Vagina (tissue), 2 donors: Measurements from ENCODE around the gene LAMP5. TPM values are rescaled to one million over a fixed set of nuclear protein-coding genes. Genes with fewer than 3 reads are reported as not detected.

Experiments used
- DNase-seq, 2 donors: peaks; one replicate each; pipeline ENCODE4 v3.0.0-alpha.2; 2017; ENCODE audit errors: extremely low spot score in 2 of 2
- H3K27ac ChIP-seq: fragments of 200-600 bp; sonication (generic); one replicate; pipeline ENCODE4 v1.5.1; 2019
- H3K27me3 ChIP-seq: fragments of 200-600 bp; sonication (generic); one replicate; pipeline ENCODE4 v1.5.1; 2019
- H3K36me3 ChIP-seq, 2 donors: fragments of 200-600 bp; sonication (generic); one replicate each; pipeline ENCODE4 v1.5.1; 2017 to 2019
- H3K4me1 ChIP-seq: fragments of 200-600 bp; sonication (generic); one replicate; pipeline ENCODE4 v1.5.1; 2019
- H3K4me3 ChIP-seq, 2 donors: fragments of 200-600 bp; sonication (generic); 1 replicate in 1 of 2; 2 replicates in 1 of 2; pipeline ENCODE4 v1.5.1; 2016 to 2019
- H3K9me3 ChIP-seq: fragments of 200-600 bp; sonication (generic); one replicate; pipeline ENCODE4 v1.5.1; 2019
- CTCF ChIP-seq, 3 experiments: fragments of 450-650 bp in 2 of 3; fragments of 200-600 bp in 1 of 3; sonication (generic) in 1 of 3; IDR thresholded peaks; one replicate each; pipeline ENCODE4 v1.5.1; 2017 to 2019; ENCODE audit warnings: antibody characterized with exemption in 3 of 3, mild to moderate bottlenecking in 2 of 3, moderate library complexity in 2 of 3
- POLR2A ChIP-seq, 2 donors: fragments of 450-650 bp; IDR thresholded peaks; one replicate each; pipeline ENCODE4 v1.6.1; 2017; ENCODE audit warnings: antibody characterized with exemption in 2 of 2, mild to moderate bottlenecking in 2 of 2, moderate library complexity in 2 of 2
- POLR2AphosphoS5 ChIP-seq, 2 donors: sonication (generic); formaldehyde crosslinking; IDR thresholded peaks; one replicate each; pipeline ENCODE4 v1.9.0; 2017; ENCODE audit warnings: antibody characterized with exemption in 2 of 2, mild to moderate bottlenecking in 2 of 2, low read depth in 1 of 2; ENCODE audit not compliant: insufficient read depth in 1 of 2
- intact Hi-C: fragments of 100-400 bp; cut with DNase I; formaldehyde crosslinking; loops from one replicate; pipeline ENCODE4 v1.15.1; 2023
- total RNA-seq: library from RNA; depleted of rRNA; stranded (reverse); fragments of >200 nt; gene quantifications from one replicate; pipeline ENCODE4 v1.2.3, GENCODE V29; 2016

Gene LAMP5
- total RNA-seq, 1 donor from 2014 or later: 0.74 TPM

DNA sequence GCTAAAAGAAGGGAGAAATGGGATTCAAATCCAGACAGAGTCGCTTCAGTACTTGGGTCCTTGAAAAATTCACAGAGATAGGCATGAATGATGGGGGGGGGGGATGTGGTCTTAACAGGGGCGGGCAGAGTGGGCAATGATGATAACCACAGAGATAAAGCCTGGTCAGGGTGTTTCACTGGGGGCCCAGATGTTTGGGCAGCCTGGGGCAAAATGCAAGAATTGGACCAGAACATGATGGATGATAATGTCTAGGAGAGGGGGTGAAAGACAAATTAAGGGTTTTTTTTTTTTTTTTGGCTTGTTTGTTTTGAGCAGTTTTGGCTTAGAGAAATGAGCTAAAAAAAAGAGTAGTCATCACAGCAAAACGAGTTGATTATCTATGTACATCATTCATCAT lies 57.4 kb downstream of the LAMP5 start:
- H3K4me1 ChIP-seq: no peaks in the 10 kb centered on the region
- no peak overlapping the region for H3K27ac ChIP-seq
- no peaks in the 10 kb centered on the region for H3K36me3 ChIP-seq
- DNase-seq: no peak
- H3K9me3 ChIP-seq: no peaks in the 10 kb centered on the region
- no peak overlapping the region for H3K4me3 ChIP-seq
- TF ChIP-seq CTCF (IDR thresholded peaks at IDR 0.05): no peak
- TF ChIP-seq POLR2AphosphoS5 (IDR thresholded peaks at IDR 0.05; ENCODE audit: insufficient read depth in 1 of 2, low read depth in 1 of 2): no peak
- no peak for TF ChIP-seq POLR2A (IDR thresholded peaks at IDR 0.05)
- intact Hi-C loops: no loop called here
- no peaks in the 10 kb centered on the region for H3K27me3 ChIP-seq

DNA sequence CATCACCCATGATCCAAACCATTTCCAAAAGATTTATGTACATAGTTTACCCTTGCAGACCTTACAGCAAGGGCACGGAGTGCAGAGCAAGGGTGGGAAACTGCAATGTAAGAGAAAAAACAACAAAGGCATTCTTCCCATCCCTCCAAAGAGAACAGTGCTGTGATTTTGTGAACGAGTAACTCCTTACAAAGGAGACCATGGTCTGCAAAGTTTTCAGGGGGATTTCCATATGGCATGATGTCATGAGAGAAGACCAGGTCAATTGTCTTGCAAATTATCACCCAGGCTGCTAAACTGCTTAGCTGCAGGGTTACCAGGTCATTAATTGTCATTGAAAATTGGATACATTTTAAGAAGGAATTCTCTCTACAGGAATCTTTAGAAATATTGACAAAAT lies 58.3 kb downstream of the LAMP5 start:
- DNase-seq: no peak
- no peaks in the 10 kb centered on the region for H3K36me3 ChIP-seq
- intact Hi-C loops: no loop called here
- H3K9me3 ChIP-seq: no peaks in the 10 kb centered on the region
- H3K27me3 ChIP-seq: no peaks in the 10 kb centered on the region
- no peak overlapping the region for H3K27ac ChIP-seq
- H3K4me3 ChIP-seq: no peak overlapping the region
- TF ChIP-seq POLR2AphosphoS5 (IDR thresholded peaks at IDR 0.05; ENCODE audit: insufficient read depth in 1 of 2, low read depth in 1 of 2) (no peak), POLR2A (IDR thresholded peaks at IDR 0.05) (no peak), CTCF (IDR thresholded peaks at IDR 0.05) (no peak)
- no peaks in the 10 kb centered on the region for H3K4me1 ChIP-seq

GRCh38 chr20:9573335-9574151 lies 59.2 kb downstream of the LAMP5 start:
- H3K9me3 ChIP-seq: no peaks in the 10 kb centered on the region
- no peak overlapping the region for H3K4me3 ChIP-seq
- H3K4me1 ChIP-seq: no peaks in the 10 kb centered on the region
- intact Hi-C loops: no loop called here
- no peaks in the 10 kb centered on the region for H3K27me3 ChIP-seq
- H3K36me3 ChIP-seq: no peaks in the 10 kb centered on the region
- H3K27ac ChIP-seq: no peak overlapping the region
- TF ChIP-seq CTCF (IDR thresholded peaks at IDR 0.05) (no peak), POLR2A (IDR thresholded peaks at IDR 0.05) (no peak), POLR2AphosphoS5 (IDR thresholded peaks at IDR 0.05; ENCODE audit: insufficient read depth in 1 of 2, low read depth in 1 of 2) (no peak)
- no peak for DNase-seq

- Histone ChIP-seq H3K27ac (no peak overlapping the region), H3K9me3 (no peaks in the 10 kb centered on the region), H3K4me1 (no peaks in the 10 kb centered on the region), H3K27me3 (no peaks in the 10 kb centered on the region), H3K36me3 (no peaks in the 10 kb centered on the region), H3K4me3 (no peak overlapping the region)
- no peak for TF ChIP-seq POLR2AphosphoS5 (IDR thresholded peaks at IDR 0.05; ENCODE audit: insufficient read depth in 1 of 2, low read depth in 1 of 2)
- no peak for TF ChIP-seq CTCF (IDR thresholded peaks at IDR 0.05)
- no peak for TF ChIP-seq POLR2A (IDR thresholded peaks at IDR 0.05)
- intact Hi-C loops: no loop called here
- DNase-seq: no peak
Measured at GRCh38 chr20:9574181-9574580, 59.8 kb downstream of the LAMP5 start.

GRCh38 chr20:9574776-9575175 lies 60.4 kb downstream of the LAMP5 start:
- TF ChIP-seq POLR2AphosphoS5 (IDR thresholded peaks at IDR 0.05; ENCODE audit: insufficient read depth in 1 of 2, low read depth in 1 of 2) (no peak), POLR2A (IDR thresholded peaks at IDR 0.05) (no peak), CTCF (IDR thresholded peaks at IDR 0.05) (no peak)
- no peaks in the 10 kb centered on the region for H3K9me3 ChIP-seq

More at GRCh38 chr20:9574776-9575175, 60.4 kb downstream of the LAMP5 start:
- H3K4me1 ChIP-seq: no peaks in the 10 kb centered on the region
- no peaks in the 10 kb centered on the region for H3K36me3 ChIP-seq
- no peak overlapping the region for H3K27ac ChIP-seq
- DNase-seq: no peak
- H3K27me3 ChIP-seq: no peaks in the 10 kb centered on the region
- no peak overlapping the region for H3K4me3 ChIP-seq
- intact Hi-C loops: no loop called here
